ENCODE measurements around the gene MEGF10.

The MEGF10 gene

GRCh38 chr5:127419683-127420257 is 129.2 kb downstream of the MEGF10 start:
- H3K27me3 ChIP-seq (ENCODE audit: control insufficient read depth, insufficient read depth, low read length) = no peaks in the 10 kb centered on the region
- no peak overlapping the region for H3K4me3 ChIP-seq (ENCODE audit: low read depth, low read length)
- H3K36me3 ChIP-seq (ENCODE audit: control insufficient read depth, insufficient read depth, low read length) = peaks cover 5% of the 10 kb centered on the region
- no peak overlapping the region for H3K9ac ChIP-seq (ENCODE audit: low read depth, low read length)
- no peaks in the 10 kb centered on the region for H3K9me3 ChIP-seq (ENCODE audit: control insufficient read depth, insufficient read depth, low read length)
- H3K4me1 ChIP-seq (ENCODE audit: control insufficient read depth, insufficient read depth, low read length) = no peaks in the 10 kb centered on the region

- no peaks in the 10 kb centered on the region for H3K27me3 ChIP-seq (ENCODE audit: control insufficient read depth, insufficient read depth, low read length)
- peaks cover 5% of the 10 kb centered on the region for H3K36me3 ChIP-seq (ENCODE audit: control insufficient read depth, insufficient read depth, low read length)
- H3K9ac ChIP-seq (ENCODE audit: low read depth, low read length) = no peak overlapping the region
- H3K9me3 ChIP-seq (ENCODE audit: control insufficient read depth, insufficient read depth, low read length) = no peaks in the 10 kb centered on the region
- H3K4me3 ChIP-seq (ENCODE audit: low read depth, low read length) = no peak overlapping the region
- no peaks in the 10 kb centered on the region for H3K4me1 ChIP-seq (ENCODE audit: control insufficient read depth, insufficient read depth, low read length)
Observed at GRCh38 chr5:127420758-127421157, 130.2 kb downstream of the MEGF10 start.

- Histone ChIP-seq H3K4me1 (ENCODE audit: control insufficient read depth, insufficient read depth, low read length) (no peaks in the 10 kb centered on the region), H3K27me3 (ENCODE audit: control insufficient read depth, insufficient read depth, low read length) (no peaks in the 10 kb centered on the region), H3K4me3 (ENCODE audit: low read depth, low read length) (no peak overlapping the region), H3K9ac (ENCODE audit: low read depth, low read length) (no peak overlapping the region), H3K9me3 (ENCODE audit: control insufficient read depth, insufficient read depth, low read length) (no peaks in the 10 kb centered on the region), H3K36me3 (ENCODE audit: control insufficient read depth, insufficient read depth, low read length) (peaks cover 5% of the 10 kb centered on the region)
Observed at GRCh38 chr5:127421471-127421870, 130.9 kb downstream of the MEGF10 start.

GRCh38 chr5:127423173-127423798 is 132.7 kb downstream of the MEGF10 start:
- no peaks in the 10 kb centered on the region for H3K9me3 ChIP-seq (ENCODE audit: control insufficient read depth, insufficient read depth, low read length)
- no peak overlapping the region for H3K9ac ChIP-seq (ENCODE audit: low read depth, low read length)
- no peaks in the 10 kb centered on the region for H3K4me1 ChIP-seq (ENCODE audit: control insufficient read depth, insufficient read depth, low read length)
- no peak overlapping the region for H3K4me3 ChIP-seq (ENCODE audit: low read depth, low read length)
- H3K36me3 ChIP-seq (ENCODE audit: control insufficient read depth, insufficient read depth, low read length) = peaks cover 5% of the 10 kb centered on the region
- H3K27me3 ChIP-seq (ENCODE audit: control insufficient read depth, insufficient read depth, low read length) = no peaks in the 10 kb centered on the region

- no peak overlapping the region for H3K4me3 ChIP-seq (ENCODE audit: low read depth, low read length)
- no peak overlapping the region for H3K9ac ChIP-seq (ENCODE audit: low read depth, low read length)
- no peaks in the 10 kb centered on the region for H3K27me3 ChIP-seq (ENCODE audit: control insufficient read depth, insufficient read depth, low read length)
- no peaks in the 10 kb centered on the region for H3K9me3 ChIP-seq (ENCODE audit: control insufficient read depth, insufficient read depth, low read length)
- no peaks in the 10 kb centered on the region for H3K36me3 ChIP-seq (ENCODE audit: control insufficient read depth, insufficient read depth, low read length)
- no peaks in the 10 kb centered on the region for H3K4me1 ChIP-seq (ENCODE audit: control insufficient read depth, insufficient read depth, low read length)
Observed at GRCh38 chr5:127425037-127425436, 134.4 kb downstream of the MEGF10 start.

- H3K4me3 ChIP-seq (ENCODE audit: low read depth, low read length) = no peak overlapping the region
- H3K9me3 ChIP-seq (ENCODE audit: control insufficient read depth, insufficient read depth, low read length) = no peaks in the 10 kb centered on the region
Observed at GRCh38 chr5:127425868-127426267, 135.3 kb downstream of the MEGF10 start.

GRCh38 chr5:127426661-127427060 is 136.1 kb downstream of the MEGF10 start:
- Histone ChIP-seq H3K9me3 (ENCODE audit: control insufficient read depth, insufficient read depth, low read length) (no peaks in the 10 kb centered on the region), H3K4me3 (ENCODE audit: low read depth, low read length) (no peak overlapping the region), H3K27me3 (ENCODE audit: control insufficient read depth, insufficient read depth, low read length) (no peaks in the 10 kb centered on the region), H3K9ac (ENCODE audit: low read depth, low read length) (no peak overlapping the region), H3K4me1 (ENCODE audit: control insufficient read depth, insufficient read depth, low read length) (no peaks in the 10 kb centered on the region), H3K36me3 (ENCODE audit: control insufficient read depth, insufficient read depth, low read length) (no peaks in the 10 kb centered on the region)

More at GRCh38 chr5:127425868-127426267, 135.3 kb downstream of the MEGF10 start:
- Histone ChIP-seq H3K9ac (ENCODE audit: low read depth, low read length) (no peak overlapping the region), H3K4me1 (ENCODE audit: control insufficient read depth, insufficient read depth, low read length) (no peaks in the 10 kb centered on the region), H3K27me3 (ENCODE audit: control insufficient read depth, insufficient read depth, low read length) (no peaks in the 10 kb centered on the region), H3K36me3 (ENCODE audit: control insufficient read depth, insufficient read depth, low read length) (no peaks in the 10 kb centered on the region)

- no peaks in the 10 kb centered on the region for H3K4me1 ChIP-seq (ENCODE audit: control insufficient read depth, insufficient read depth, low read length)
- no peaks in the 10 kb centered on the region for H3K36me3 ChIP-seq (ENCODE audit: control insufficient read depth, insufficient read depth, low read length)
- no peaks in the 10 kb centered on the region for H3K27me3 ChIP-seq (ENCODE audit: control insufficient read depth, insufficient read depth, low read length)
- H3K9ac ChIP-seq (ENCODE audit: low read depth, low read length) = no peak overlapping the region
- no peak overlapping the region for H3K4me3 ChIP-seq (ENCODE audit: low read depth, low read length)
- no peaks in the 10 kb centered on the region for H3K9me3 ChIP-seq (ENCODE audit: control insufficient read depth, insufficient read depth, low read length)
Observed at GRCh38 chr5:127428276-127428675, 137.7 kb downstream of the MEGF10 start.

- no peak overlapping the region for H3K9ac ChIP-seq (ENCODE audit: low read depth, low read length)
- no peaks in the 10 kb centered on the region for H3K27me3 ChIP-seq (ENCODE audit: control insufficient read depth, insufficient read depth, low read length)
- H3K36me3 ChIP-seq (ENCODE audit: control insufficient read depth, insufficient read depth, low read length) = no peaks in the 10 kb centered on the region
- no peak overlapping the region for H3K4me3 ChIP-seq (ENCODE audit: low read depth, low read length)
- no peaks in the 10 kb centered on the region for H3K4me1 ChIP-seq (ENCODE audit: control insufficient read depth, insufficient read depth, low read length)
- no peaks in the 10 kb centered on the region for H3K9me3 ChIP-seq (ENCODE audit: control insufficient read depth, insufficient read depth, low read length)
Observed at GRCh38 chr5:127428748-127429147, 138.2 kb downstream of the MEGF10 start.

GRCh38 chr5:127429928-127430327 is 139.3 kb downstream of the MEGF10 start:
- Histone ChIP-seq H3K27me3 (ENCODE audit: control insufficient read depth, insufficient read depth, low read length) (no peaks in the 10 kb centered on the region), H3K4me3 (ENCODE audit: low read depth, low read length) (no peak overlapping the region), H3K36me3 (ENCODE audit: control insufficient read depth, insufficient read depth, low read length) (no peaks in the 10 kb centered on the region), H3K9ac (ENCODE audit: low read depth, low read length) (no peak overlapping the region), H3K9me3 (ENCODE audit: control insufficient read depth, insufficient read depth, low read length) (no peaks in the 10 kb centered on the region), H3K4me1 (ENCODE audit: control insufficient read depth, insufficient read depth, low read length) (no peaks in the 10 kb centered on the region)

- Histone ChIP-seq H3K27me3 (ENCODE audit: control insufficient read depth, insufficient read depth, low read length) (no peaks in the 10 kb centered on the region), H3K9me3 (ENCODE audit: control insufficient read depth, insufficient read depth, low read length) (no peaks in the 10 kb centered on the region), H3K9ac (ENCODE audit: low read depth, low read length) (no peak overlapping the region), H3K4me1 (ENCODE audit: control insufficient read depth, insufficient read depth, low read length) (no peaks in the 10 kb centered on the region), H3K4me3 (ENCODE audit: low read depth, low read length) (no peak overlapping the region), H3K36me3 (ENCODE audit: control insufficient read depth, insufficient read depth, low read length) (no peaks in the 10 kb centered on the region)
Observed at GRCh38 chr5:127430627-127431026, 140.0 kb downstream of the MEGF10 start.

- Histone ChIP-seq H3K9ac (ENCODE audit: low read depth, low read length) (no peak overlapping the region), H3K9me3 (ENCODE audit: control insufficient read depth, insufficient read depth, low read length) (no peaks in the 10 kb centered on the region), H3K27me3 (ENCODE audit: control insufficient read depth, insufficient read depth, low read length) (no peaks in the 10 kb centered on the region), H3K36me3 (ENCODE audit: control insufficient read depth, insufficient read depth, low read length) (no peaks in the 10 kb centered on the region), H3K4me3 (ENCODE audit: low read depth, low read length) (no peak overlapping the region), H3K4me1 (ENCODE audit: control insufficient read depth, insufficient read depth, low read length) (no peaks in the 10 kb centered on the region)
Observed at GRCh38 chr5:127431977-127432585, 141.5 kb downstream of the MEGF10 start.
